D341Med (cell line): Measurements from ENCODE around the gene RHEX.
"Not testable (repeated sequence)": the region's sequence is repeated elsewhere in the genome, so short reads cannot be mapped to it uniquely, and the experiment has no call there.

Source experiments
- DNase-seq: peaks from one replicate; pipeline ENCODE4 v3.0.0; 2012; ENCODE audit warnings: low spot score

RHEX gene, protein sequence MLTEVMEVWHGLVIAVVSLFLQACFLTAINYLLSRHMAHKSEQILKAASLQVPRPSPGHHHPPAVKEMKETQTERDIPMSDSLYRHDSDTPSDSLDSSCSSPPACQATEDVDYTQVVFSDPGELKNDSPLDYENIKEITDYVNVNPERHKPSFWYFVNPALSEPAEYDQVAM

DNA sequence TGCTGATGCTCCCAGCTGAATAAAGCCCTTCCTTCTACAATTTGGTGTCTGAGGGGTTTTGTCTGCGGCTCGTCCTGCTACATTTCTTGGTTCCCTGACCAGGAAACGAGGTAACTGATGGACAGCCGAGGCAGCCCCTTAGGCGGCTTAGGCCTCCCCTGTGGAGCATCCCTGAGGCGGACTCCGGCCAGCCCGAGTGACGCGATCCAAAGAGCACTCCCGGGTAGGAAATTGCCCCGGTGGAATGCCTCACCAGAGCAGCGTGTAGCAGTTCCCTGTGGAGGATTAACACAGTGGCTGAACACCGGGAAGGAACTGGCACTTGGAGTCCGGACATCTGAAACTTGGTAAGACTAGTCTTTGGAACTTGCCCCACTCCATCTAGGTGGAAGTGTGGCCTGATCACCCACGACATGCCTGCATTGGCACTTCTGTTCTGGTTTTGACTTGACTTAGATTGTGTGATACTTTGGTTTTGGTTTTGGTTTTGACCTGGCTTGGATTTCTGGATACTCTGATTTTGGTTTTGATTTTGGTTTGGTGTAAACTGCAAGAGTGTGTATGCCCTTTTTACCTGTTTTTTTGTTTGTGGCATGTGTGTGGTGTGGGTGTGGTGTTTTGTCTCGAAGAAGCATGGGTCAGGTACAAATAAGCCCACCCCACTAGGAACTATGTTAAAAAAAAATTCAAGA is at the start of gene RHEX:
Gene RHEX, plus strand, starts transcription at position 255 of the 692 bp plus-strand sequence. CDS start 44,656 bp downstream, outside the sequence.
- DNase-seq, result not testable (repeated sequence)

DNA sequence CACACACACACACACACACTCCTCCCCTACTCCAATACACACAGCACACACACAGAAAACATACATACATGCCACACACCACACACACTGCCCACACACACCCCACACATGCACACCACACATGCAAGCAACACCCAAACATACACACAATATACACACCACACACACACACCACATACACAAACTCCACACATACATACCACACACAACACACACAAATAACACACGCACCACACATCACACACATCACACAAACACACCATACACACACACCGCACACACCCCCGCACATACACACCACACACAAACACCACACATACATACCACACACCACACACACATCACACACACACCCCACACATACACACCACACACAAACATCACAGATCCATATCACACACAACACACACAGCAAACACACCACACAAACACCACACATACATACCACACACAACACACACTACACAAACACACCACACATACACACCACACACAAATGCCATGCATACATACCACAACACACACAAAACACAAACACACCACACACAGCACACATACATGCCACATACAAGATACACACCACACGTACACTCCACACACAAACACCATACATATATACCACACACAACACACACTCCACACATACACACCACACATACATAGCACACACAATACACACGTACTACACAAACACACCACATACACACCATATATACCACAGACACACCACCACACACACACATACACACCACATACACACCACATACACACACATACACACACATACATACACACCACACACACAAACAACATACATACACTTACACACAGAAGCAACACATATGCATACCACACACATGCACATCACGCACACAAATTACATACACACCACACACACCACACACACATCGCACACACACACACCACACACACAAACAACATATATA is 48.8 kb upstream of the RHEX start:
- no peak for DNase-seq

DNA sequence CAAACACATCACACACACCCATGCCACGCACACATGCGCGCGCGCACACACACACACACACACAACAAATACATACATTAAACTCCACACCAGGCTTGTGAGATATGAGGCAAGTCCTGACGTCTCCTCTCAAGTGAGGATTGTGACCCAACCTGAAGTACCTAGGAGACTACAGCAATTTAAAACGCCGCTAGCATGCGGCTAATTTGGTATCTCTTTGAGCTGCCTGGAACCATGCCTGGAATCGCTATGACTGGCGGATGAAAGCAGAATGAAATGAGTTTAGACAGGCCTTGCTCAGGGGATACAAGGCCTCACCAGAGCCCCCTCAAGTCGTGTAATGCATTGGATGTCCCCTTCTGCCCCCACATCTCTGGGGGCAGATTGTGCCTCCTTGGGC is 48.1 kb upstream of the RHEX start:
- no peak for DNase-seq

DNA sequence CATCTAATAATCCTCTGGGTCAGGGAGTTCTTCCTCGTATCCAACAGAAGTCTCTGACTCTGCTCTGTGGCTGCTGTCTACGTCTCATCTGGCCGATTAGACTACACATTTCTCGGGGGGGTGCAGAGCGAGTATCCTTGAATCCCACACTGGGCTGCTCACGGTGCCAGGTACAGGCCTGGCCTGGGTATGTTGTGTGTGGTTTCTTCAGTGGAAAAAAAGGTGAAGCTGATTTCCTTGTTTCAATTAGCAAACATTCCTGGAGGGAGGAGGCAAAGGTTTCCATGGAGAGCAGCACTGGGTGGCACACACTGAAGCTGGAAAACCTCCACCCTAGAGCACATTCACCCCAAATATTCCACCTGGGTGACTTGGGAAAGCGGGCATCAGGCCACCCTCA is 47.7 kb upstream of the RHEX start:
- no peak for DNase-seq

DNA sequence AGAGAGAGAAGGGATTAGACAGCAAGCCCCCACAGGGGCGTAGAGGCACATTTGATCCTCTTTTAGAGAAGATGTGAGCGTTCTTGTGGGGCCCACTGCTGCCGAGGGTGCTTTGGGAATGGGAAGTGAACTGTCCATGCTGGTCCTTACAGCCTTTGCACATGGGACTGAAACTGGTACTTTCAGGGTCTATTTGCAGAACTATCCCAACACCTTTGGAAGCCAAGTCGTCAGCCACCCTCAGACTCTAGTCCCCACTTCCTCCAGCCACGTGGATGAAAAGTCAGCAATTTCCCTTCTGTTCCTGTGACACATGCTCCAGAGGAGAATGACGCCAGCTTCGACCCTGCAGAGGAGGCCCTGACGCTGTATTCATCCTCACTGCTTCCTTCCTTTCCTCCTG is 47.2 kb upstream of the RHEX start:
- DNase-seq, result no peak

DNA sequence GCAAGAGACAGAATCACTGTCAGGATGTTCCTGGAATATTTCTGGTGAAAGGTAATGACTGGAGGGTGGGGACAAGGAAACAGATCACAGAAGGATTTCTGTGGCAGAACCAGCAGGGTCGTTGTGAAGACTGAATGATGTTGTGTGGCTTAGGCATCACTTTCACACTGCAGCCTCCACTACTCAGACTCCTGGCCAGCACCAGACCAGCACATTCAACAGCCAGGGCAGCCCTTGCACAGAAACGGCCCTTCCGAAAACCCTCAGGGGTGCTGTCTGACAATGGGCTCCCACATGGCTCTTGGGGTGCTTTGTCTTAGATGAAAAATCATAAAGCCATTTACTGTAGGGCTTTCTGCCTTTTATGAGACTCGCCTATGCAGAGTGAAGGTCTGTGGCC is 46.0 kb upstream of the RHEX start:
- DNase-seq, result peak; percentile 20

DNA sequence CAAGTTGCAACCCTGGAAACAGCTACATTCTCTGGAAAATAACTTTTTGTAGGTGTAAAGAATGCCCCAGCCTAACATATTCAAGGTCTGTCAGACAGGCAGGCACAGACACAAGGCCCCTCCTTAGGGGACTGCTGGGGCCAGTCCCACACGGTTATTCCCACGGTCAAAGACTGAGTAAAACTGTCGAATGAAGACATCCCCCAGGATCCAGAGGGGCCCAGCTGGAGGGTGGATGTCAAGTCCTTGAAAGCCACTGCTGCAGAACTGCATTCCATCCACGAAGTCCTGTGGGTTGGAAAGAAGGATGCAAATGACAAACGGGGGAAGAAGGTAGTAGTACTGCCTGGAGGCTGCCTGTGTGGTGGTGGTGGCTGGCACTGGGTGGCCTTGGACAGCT is 42.9 kb upstream of the RHEX start:
- DNase-seq, result peak; percentile 25

DNA sequence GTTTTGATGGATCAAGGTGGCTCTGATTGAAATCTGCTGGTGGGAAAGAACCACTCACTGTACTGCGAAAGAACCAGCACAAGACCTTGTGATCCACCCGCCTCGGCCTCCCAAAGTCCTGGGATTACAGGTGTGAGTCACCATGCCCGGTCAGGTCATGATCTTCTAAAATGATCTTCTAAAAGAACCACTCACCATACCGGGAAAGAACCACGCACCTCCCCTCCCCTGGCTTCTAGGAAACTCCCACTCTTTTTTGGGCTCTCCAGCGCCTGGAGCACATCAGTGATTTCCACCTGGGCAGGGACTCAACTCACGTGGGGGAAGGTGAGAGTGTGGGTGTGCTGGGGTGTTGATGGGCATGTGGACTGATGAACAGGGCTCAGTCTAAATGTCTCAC is 41.9 kb upstream of the RHEX start:
- no peak for DNase-seq

DNA sequence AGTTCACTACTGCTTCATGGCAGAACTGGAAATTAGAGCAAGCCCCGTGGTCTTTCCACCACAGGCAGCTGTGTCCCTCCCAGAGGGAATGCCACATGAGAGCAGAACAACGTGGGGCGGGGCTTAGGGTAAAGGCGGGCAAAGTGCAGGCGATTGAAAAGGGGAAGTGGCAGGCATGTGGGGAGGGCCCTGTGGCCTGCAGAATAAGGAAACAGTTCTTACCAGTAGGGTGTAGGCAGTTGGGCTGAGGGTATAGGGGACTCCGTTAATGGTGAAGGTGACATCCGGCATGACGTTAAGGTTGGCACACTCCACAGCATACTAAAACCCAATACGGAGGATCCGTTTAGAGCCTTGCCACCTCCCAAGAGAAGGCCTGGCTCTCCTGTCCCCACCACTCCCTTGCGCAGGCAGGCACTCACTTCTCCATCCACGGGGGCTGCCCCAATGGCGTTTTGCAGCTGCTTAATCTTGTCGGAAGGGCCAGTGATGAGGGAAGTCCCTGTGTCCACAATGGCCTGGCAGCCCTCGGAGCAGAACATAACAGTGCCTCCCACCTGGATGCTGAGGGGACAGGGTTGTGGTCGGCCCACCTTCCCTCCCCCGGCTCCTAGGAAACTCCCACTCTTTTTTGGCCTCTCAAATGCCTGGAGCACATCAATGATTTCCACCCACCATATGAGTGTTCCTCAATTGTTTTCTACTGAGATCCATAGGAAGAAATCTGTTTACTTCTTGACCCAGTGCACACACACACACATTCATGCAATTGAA is 40.7 kb upstream of the RHEX start:
- DNase-seq, result peak; percentile 25

DNA sequence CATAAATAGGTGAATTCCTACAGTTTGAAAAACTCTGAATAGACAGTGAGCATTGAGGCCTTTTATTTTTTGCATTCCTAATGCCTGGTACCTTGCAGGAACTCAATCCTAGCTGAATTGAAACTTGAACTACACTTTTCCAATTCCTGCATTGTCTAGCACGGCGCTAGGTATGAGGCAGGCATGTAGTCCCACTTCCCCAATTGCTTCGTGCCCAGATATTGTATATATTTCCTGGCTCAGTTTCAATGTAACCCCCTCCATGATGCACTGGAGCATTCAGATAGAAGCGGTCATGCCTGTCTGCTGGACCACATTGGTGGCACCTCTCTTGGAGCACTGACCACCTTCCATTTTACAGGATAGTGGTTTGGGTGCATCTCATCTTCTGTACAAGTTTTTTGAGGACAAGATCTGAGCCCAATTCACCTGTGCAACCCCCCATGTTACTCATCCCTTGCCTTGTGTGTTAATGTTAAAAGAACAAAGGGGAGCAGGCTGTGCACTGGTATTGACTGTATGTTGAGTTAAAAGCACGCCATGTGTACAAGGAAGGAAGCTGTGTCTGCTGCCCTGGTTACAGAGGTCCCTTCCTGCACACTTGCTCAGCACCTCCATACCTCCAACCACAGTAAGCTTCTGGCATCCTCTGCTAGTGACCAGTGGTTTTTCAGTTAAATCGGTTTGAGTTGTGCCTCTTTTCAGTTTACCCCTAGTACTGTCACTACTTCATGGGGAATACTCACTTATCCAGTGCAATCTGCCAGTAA is 39.8 kb upstream of the RHEX start:
- DNase-seq, result no peak

DNA sequence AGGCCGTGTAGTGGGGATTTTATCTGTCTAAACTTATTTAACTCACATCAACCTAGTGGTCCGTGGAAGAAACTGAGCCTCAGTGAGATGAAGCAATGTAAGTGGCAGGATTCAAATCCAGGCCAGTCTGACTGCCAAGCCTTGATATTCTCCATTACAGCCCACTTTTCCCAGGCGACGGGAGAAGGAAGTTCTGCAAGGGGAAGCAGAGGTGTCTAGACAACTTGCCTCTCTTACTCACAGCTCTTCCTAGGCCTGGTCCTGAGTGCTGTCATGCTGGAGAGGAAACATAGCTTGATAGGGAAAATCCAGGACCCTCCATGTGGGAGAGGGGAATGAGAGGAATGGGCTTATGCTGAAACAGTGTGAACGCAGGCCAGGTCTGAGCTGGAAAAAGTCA is 38.4 kb upstream of the RHEX start:
- peak; percentile 7 for DNase-seq

DNA sequence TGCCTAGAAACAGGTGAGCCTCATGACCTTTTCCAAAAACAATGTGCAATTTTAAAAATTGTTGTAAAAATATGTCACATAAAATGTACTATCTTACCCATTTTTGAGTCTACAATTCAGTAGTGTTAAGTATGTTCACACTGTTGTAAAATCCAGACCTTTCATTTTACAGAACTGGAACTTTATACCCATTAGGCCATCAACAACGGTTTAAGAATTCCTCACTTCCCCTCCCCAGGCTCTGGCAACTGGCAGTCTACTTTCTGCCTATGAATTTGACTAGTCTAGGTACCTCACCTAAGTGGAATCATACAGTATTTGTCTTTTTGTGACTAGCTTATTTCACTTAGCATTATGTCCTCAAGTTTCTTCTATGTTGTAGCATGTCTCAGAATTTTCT is 37.9 kb upstream of the RHEX start:
- no peak for DNase-seq

DNA sequence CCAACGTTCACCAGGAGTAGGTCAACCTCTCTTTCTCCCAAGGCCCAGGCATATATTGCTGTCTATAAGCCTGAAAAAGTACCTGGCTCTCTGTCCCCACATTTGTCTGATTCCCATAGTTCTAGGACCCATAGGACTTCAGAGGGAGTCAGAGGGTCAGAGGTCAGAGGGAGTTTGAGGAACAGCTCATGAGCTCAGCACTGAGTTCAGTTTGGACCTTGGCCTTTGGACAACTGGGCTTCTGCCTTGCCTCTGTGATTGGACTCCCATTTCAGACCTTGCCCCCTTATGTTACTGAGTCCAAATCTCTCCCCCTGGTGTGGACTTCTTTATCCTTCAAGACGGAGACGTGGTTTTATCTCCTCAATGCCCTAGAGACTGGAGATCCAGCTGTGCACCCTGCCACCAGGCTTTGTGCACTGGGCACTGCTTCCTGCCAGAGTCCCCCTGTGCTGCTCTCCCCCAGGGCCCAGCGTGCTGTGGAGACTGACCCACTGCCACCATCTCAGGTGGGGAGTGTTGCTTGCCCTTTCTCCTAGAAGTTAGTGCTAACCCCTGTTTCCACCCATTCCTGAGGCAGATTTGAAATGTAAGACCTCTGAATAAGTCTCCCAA is 32.5 kb upstream of the RHEX start:
- DNase-seq, result no peak

DNA sequence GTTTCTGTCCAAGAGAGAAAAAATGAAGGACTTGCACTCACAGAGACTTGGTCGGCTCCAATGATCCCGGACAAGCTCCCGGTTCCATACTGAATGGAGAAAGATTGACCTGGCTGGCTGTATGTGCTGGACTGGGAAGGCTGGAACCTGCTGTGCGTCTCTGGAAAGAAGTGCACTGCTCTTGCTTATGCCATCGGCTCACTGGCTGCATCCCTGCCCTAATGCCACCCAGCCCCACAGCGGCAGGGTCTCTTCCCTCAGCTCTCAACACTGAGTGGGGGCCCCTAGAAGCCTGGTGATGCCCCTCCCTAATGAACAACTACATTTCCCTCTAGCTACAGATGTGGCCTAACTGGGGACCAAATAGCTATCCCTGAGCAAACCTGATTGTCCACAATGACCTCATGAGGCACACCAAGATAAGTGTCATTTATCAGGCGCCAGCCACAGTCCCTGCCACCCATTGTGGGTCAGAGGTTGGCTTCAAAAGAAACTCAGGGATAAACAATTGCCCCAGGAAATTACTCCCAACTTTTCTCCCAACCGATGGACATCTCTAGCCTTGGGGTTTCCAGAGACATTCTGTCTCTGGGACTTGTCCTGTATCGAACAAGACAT is 31.9 kb upstream of the RHEX start:
- DNase-seq, result no peak

DNA sequence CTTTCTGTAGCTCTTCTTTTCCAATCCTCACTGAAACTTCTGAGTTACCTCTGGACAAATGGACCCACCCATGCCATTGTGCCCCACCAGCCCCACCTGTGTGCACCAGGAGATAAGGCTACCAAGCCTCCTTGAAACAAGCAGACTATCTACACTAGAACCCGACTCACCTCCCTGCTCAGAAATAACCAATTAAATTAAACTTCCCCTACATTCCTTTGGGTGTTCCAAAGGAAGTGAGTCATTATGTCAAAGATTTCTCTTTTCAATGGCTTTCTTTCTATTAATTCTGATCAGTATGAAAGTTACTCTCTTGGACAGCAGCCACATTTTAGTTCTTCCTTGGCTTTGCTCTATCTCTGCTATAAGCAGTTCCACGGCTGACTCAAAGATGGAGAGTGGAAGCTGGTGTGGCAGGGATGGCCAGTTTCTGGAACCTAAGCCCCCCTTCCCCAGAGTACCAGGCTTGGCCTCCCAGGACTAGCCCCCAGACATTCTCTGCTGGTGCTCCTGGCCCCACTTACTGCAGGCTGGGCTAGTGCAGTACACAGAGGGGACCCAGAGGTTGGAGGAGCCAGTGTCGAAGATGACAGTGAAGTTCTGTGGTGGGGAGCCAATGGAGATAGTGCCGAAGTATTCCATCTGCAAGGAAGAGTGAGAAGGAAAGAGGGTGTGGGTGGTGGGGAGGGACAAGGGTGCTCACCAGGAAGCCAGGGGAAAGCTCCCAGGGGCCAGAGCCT is 31.2 kb upstream of the RHEX start:
- no peak for DNase-seq

DNA sequence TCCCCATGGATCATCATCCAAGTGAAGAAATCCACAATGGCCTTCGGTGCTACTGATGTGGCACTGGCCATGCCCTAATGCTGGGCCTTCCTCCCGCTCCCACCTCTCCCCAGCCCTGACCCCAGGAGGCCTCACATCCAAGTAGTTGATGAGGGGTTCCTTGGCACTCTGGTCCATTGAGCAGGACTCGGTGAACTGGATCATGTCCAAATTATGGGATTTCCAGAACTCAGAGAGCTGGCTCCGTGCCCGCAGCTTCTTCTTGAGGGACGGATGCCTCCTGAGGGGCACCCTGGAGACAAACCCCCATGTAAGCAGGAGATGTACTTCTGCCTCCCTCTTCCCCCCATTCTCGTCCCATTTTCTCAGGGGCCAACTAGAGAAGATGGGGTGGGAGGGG is 30.2 kb upstream of the RHEX start:
- DNase-seq, result no peak

DNA sequence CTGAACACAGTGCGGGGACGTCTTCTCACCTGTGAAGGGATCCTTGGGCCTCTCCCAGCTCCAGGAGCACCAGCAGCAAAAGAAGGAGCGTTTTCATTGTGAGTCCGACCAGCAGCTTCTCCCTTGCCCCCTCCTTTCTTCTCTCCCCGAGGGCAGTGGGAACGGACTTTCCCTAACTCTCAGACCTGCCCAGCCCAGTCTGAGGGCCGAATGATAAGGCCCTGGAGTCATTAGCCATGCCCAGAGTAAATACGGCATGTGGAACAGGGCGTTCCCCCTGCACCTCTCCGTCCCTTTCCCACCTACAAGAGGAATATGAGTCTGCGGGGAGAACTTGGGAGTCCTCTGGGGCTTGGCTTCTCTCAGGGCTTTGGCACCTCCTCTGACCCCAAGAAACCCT is 29.3 kb upstream of the RHEX start, which contains the start of gene CTSE:
Gene CTSE, minus strand, starts transcription at position 201 of the 400 bp plus-strand sequence. Its CDS starts 104 bp downstream, at position 97.
- no peak for DNase-seq

DNA sequence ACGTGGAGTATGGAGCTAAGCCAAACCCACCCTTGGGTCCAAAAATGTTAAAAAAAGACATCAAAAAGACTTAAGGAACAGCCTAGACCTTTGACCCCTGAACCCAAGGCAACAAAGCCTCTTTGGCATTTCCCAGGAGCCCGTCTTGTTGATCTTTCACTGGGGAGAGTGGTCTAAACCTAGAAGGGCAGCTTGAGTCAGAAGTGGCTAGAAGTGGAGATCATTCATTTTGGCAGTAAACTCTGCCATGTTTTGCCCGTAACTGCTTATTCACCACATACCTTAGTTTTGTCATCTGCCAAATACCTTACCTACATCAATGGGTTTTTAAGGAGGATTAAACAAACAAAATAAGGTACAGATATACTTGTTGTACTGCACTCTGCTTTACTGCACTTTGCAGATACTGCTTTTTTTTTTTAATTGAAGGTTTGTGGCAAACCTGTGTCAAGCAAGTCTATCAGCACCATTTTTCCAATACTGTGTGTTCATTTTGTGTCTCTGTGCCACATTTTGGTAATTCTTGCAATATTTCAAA is 27.6 kb upstream of the RHEX start:
- no peak for DNase-seq

DNA sequence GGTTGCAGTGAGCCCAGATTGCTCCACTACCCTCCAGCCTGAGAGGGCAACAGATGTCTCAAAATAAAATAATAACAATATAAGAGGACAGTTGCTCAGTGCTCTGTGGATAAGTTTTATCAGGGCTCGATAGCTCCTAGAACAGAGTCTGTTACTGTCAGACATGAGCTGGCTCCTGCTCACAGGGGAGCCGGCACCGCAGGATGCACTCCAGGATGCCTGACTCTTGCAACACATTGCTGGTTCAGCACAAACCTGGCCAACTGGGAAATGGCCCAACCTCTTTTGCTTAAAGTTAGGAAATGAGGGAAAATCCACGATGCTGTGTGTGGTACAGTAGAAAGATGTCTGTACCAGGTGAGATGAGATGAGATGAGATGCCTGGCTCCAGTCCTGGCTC is 23.5 kb upstream of the RHEX start:
- no peak for DNase-seq
